ENCODE measurements around the gene PRKN. TPM values are rescaled to one million over a fixed set of nuclear protein-coding genes. Genes with fewer than 3 reads are reported as not detected.
A peak's percentile ranks its signal among the peaks of the same experiment; 100 is the strongest.
"Not testable (repeated sequence)": the region's sequence is repeated elsewhere in the genome, so short reads cannot be mapped to it uniquely, and the experiment has no call there.

Gene PRKN
- polyA plus RNA-seq, 6 donors from 2014 or later, result 1.4 to 9.3 (median 3.6) TPM

DNA sequence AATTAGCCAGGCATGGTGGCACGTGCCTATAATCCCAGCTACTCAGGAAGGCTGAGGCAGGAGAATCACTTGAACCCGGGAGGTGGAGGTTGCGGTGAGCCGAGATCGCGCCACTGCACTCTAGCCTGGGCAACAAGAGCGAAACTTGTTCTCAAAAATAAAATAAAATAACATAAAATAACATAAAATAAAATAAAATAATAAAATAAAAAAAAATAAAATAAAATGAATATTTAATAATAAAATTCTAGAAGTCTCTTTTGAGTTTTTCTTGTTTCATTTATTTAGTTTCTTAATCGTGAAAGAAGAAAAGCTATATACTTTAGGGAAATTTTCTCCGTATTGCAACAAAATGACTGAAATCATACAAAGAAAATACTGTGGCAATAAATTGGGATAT is 841.0 kb downstream of the PRKN start:
- not testable (repeated sequence) for H3K27me3 Mint-ChIP-seq; H3K36me3 Mint-ChIP-seq; DNase-seq; H3K9me3 Mint-ChIP-seq; H3K4me3 Mint-ChIP-seq; H3K4me1 Mint-ChIP-seq; H3K27ac Mint-ChIP-seq; ATAC-seq (ENCODE audit: low read depth in 2 of 2)

DNA sequence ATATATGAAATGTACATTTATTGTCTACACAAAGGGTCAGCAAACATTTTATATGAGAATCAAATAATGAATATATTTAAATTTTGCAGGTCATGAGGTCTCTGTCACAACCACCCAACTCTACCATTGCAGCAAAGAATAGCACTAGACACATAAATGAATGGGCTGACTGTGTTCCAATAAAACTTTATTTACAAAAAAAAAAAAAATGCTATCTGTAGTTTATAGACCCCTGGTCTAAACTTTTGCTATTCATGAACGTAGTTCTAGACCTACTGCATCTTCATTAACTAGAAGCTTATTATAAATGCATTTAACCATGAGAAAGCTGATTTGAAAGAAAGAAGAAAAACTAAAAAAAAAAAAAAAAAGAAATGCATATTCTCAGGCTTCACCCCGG is 842.8 kb downstream of the PRKN start:
- no peaks in the 10 kb centered on the region for H3K4me1 Mint-ChIP-seq

DNA sequence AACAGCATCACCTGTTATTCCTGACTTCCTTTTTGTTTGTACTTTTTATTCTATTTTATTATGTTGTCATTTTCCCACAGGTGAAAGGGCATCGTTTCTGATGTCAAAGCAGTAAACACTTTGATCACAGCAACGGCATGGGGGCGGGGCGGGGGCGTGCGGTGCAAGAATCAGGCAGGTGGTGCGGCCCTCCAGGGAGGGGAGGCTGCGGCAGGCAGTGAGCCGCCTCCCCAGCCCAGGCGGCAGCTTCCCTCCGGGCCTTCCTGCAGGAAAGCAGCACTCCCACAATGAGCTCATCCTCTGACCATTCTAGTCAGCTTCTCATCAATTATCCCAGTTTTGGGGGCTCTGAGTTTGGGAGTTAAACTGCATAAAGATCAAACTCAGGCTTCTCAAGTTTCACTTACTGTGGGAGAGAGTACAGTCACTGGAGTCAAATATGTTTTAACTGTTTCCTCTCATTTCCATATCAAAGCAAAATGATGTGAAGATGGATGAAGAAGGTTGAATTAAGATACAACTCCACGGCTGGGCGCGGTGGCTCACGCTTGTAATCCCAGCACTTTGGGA is 845.3 kb downstream of the PRKN start:
- H3K36me3 Mint-ChIP-seq, result no peaks in the 10 kb centered on the region
- no peaks in the 10 kb centered on the region for H3K27me3 Mint-ChIP-seq
- no peak overlapping the region for H3K4me3 Mint-ChIP-seq
- peaks cover 0 to 4% (median 0%) of the 10 kb centered on the region in 7 donors for H3K9me3 Mint-ChIP-seq
- no peaks in the 10 kb centered on the region for H3K4me1 Mint-ChIP-seq
- H3K27ac Mint-ChIP-seq, result no peak overlapping the region
- ATAC-seq (ENCODE audit: low read depth in 2 of 2) (no peak), DNase-seq (no peak)

More for the DNA sequence above, 842.8 kb downstream of the PRKN start:
- DNase-seq (no peak), ATAC-seq (ENCODE audit: low read depth in 2 of 2) (no peak)
- Mint-ChIP-seq H3K9me3 (peaks cover 0 to 4% (median 0%) of the 10 kb centered on the region in 7 donors), H3K27me3 (no peaks in the 10 kb centered on the region), H3K27ac (no peak overlapping the region), H3K36me3 (no peaks in the 10 kb centered on the region), H3K4me3 (no peak overlapping the region)

DNA sequence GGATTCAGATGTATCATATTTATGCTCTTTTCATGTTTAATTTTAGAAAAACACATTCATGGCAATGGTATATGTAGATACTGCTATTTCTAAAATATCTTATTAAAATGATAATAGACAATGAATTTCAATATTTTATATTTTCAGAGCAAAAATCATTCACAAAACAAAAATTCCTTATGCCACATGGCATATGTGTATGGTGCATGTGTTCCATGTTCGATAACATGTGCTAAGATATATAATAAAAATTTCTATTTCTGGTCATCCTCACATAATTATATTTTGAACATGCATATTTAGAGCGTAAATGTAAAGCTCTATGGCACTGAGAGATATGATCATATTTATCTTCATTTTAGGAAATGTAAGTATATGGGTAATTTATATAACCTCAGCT is 847.5 kb downstream of the PRKN start:
- no peak overlapping the region for H3K4me3 Mint-ChIP-seq
- no peaks in the 10 kb centered on the region for H3K27me3 Mint-ChIP-seq
- H3K4me1 Mint-ChIP-seq, result no peaks in the 10 kb centered on the region
- DNase-seq (no peak), ATAC-seq (ENCODE audit: low read depth in 2 of 2) (no peak)
- no peaks in the 10 kb centered on the region for H3K36me3 Mint-ChIP-seq
- peaks cover 0 to 5% (median 1%) of the 10 kb centered on the region in 7 donors for H3K9me3 Mint-ChIP-seq
- no peak overlapping the region for H3K27ac Mint-ChIP-seq

DNA sequence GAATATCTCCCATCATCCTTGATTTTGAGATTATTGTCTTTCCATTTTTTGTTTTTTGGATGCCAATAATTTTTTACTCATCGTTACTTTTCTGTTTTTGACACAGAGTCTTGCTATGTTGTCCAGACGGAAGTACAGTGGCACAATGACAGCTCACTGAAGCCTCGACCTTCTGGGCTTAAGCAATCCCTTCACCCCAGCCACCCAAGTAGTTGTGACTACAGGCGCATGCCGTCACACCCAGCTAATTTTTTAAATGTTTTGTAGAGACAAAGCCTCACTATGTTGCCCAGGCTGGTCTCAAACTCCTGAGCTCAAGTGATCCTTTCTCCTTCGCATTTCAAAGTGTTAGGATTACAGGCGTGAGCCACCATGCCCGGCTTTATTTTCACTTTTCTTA is 851.3 kb downstream of the PRKN start:
- H3K4me1 Mint-ChIP-seq, result no peaks in the 10 kb centered on the region
- H3K36me3 Mint-ChIP-seq, result no peaks in the 10 kb centered on the region
- no peak overlapping the region for H3K4me3 Mint-ChIP-seq
- peaks cover 0 to 9% (median 3%) of the 10 kb centered on the region in 7 donors for H3K9me3 Mint-ChIP-seq
- no peak for DNase-seq
- H3K27ac Mint-ChIP-seq, result peak overlapping the region in 1 of 6 donors; percentile 9
- no peaks in the 10 kb centered on the region for H3K27me3 Mint-ChIP-seq
- ATAC-seq (ENCODE audit: low read depth in 2 of 2), result no peak

DNA sequence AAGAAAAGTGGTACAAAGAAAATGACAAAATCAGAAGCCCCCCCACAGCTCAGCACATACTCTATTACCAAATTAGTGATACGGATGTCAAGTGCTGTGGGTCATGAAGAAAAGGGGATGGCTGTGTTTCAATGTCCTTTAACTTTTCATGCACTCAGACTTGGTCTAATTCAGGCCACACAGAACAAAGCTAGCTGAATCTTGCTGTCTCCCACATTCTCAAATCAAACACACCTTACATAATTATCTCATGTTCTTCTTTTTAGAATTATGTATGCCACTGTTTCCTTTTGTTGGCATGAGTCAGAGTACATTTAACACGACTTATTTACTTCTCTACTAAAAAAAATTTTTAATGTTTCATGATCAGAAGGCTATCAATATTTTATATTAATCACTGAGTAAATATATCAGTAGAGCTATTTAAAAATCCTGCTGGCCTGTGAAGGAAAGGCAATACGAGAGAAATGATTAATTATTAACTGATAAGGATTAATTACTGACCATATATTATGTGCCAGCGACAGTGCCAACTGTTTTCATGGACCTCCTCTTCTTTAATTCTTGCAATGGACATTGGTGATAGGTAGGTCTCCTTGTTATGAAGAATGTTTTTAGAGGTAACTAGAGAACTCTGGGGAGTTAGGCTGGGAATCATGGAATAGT is 857.2 kb downstream of the PRKN start:
- Mint-ChIP-seq H3K9me3 (peaks cover 0 to 9% (median 0%) of the 10 kb centered on the region in 7 donors), H3K27me3 (no peaks in the 10 kb centered on the region), H3K4me1 (no peaks in the 10 kb centered on the region), H3K27ac (no peak overlapping the region), H3K36me3 (no peaks in the 10 kb centered on the region), H3K4me3 (no peak overlapping the region)
- DNase-seq (no peak), ATAC-seq (ENCODE audit: low read depth in 2 of 2) (no peak)

DNA sequence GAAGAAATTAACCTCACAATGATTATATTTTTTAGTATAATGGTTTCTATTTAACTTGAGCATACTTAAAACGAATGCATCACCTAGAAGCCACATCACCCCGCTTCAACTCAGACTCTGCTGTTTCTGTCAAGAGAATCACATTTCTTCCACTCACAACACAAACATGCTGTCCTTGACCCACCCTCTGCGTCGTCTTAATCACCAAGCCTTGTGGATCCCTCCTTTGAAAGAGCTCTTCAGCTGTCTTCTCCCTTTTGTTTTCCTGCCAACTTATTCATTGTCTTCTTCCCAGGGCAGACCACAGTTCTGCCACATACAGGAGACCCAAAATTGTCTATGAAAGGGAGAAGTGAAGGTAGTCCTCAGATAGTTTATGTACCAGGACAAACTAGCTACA is 858.1 kb downstream of the PRKN start:
- ATAC-seq (ENCODE audit: low read depth in 2 of 2), result no peak
- Mint-ChIP-seq H3K27me3 (no peaks in the 10 kb centered on the region), H3K4me1 (no peaks in the 10 kb centered on the region), H3K9me3 (peaks cover 0 to 9% (median 0%) of the 10 kb centered on the region in 7 donors), H3K27ac (no peak overlapping the region), H3K36me3 (no peaks in the 10 kb centered on the region), H3K4me3 (no peak overlapping the region)
- DNase-seq, result no peak

DNA sequence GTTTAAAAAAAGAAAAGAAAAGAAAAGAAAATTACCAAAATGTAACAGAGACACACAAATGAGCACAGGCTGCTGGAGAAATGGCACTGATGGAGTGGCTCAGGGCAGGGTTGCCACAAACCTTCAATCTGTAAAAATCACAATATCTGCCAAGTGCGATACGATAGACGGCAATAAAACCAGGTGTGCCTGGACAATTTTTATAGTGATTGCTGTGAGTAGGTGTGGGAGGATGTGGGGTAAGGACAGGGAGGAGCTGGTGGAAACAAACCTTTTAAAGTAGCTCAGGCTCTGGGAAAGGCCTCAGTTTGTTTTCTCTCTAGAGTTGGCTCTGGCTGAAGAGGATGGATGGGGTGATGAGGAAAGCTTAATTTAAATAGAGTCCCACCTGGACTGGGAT is 861.0 kb downstream of the PRKN start:
- DNase-seq (no peak), ATAC-seq (ENCODE audit: low read depth in 2 of 2) (no peak)
- Mint-ChIP-seq H3K4me3 (no peak overlapping the region), H3K36me3 (no peaks in the 10 kb centered on the region), H3K9me3 (peaks cover 0 to 6% (median 4%) of the 10 kb centered on the region in 7 donors), H3K4me1 (no peaks in the 10 kb centered on the region), H3K27ac (no peak overlapping the region), H3K27me3 (no peaks in the 10 kb centered on the region)

DNA sequence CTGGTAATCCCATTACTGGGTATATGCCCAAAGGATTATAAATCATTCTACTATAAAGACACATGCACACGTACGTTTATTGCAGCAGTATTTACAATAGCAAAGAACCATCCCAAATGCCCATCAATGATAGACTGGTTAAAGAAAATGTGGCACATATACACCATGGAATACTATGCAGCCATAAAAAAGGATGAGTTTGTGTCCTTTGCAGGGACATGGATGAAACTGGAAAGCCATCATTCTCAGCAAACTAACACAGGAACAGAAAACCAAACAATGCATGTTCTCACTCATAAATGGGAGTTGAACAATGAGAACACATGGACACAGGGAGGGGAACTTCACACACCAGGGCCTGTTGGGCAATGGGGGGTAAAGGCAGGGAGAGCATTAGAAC is 866.5 kb downstream of the PRKN start:
- ATAC-seq (ENCODE audit: low read depth in 2 of 2); H3K4me1 Mint-ChIP-seq; H3K27me3 Mint-ChIP-seq; H3K4me3 Mint-ChIP-seq; DNase-seq; H3K36me3 Mint-ChIP-seq; H3K27ac Mint-ChIP-seq: not testable (repeated sequence)
- peaks cover 0 to 15% (median 8%) of the 10 kb centered on the region in 7 donors for H3K9me3 Mint-ChIP-seq

DNA sequence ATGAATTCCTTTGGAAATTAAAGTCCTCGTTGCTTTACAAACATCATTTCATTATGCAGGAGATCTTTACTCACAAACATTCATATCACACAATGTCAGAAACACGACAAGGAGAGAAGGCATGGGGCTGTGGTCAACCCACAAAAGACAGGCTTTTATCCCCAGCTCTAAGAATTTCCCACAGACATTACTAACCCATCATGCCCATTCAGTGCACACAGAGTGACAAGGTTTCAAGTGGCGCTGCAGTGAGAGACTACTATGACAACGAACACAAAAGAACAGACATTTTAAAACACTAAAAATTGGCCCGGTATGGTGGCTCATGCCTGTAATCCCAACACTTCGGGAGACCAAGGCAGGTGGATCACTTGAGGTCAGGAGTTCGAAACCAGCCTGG is 873.9 kb downstream of the PRKN start:
- Mint-ChIP-seq H3K9me3 (peaks cover 0 to 4% (median 1%) of the 10 kb centered on the region in 7 donors), H3K27me3 (no peaks in the 10 kb centered on the region), H3K27ac (no peak overlapping the region), H3K4me1 (no peaks in the 10 kb centered on the region), H3K4me3 (no peak overlapping the region), H3K36me3 (no peaks in the 10 kb centered on the region)
- ATAC-seq (ENCODE audit: low read depth in 2 of 2) (no peak), DNase-seq (no peak)

DNA sequence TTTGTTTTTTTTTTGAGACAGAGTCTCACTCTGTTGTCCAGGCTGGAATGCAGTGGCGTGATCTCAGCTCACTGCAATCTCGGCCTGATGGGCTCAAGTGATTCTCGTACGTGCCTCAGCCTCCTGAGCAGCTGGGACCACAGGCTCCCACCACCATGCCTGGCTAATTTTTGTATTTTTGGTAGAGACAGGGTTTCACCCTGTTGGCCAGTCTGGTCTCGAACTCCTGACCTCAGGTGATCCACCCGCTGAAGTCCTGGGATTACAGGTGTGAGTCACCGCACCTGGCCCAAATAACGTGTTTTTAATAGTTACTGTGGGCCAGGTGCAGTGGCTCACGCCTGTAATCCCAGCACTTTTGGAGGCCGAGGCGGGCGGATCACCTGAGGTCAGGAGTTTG is 876.1 kb downstream of the PRKN start:
- H3K4me3 Mint-ChIP-seq; H3K36me3 Mint-ChIP-seq; DNase-seq; H3K27me3 Mint-ChIP-seq; ATAC-seq (ENCODE audit: low read depth in 2 of 2); H3K9me3 Mint-ChIP-seq; H3K4me1 Mint-ChIP-seq; H3K27ac Mint-ChIP-seq: not testable (repeated sequence)

DNA sequence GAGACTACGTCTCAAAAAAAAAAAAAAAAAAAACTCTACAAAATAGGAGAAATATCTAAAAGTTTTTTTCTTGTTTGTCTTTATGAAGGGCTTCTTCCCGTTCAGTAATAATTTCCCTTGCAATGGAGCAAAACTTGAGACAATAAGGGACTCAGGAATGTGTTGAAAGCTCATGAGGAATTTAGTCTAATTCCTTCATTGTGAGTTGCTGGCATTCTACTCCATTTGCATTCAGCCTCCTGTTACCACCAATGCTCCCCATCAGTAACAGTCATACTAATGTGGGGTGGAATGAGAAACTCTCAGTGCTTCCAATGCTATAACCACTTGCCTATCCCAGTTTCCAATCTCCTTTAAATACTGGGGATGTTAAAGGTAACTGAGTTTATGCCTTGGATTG is 877.0 kb downstream of the PRKN start:
- Mint-ChIP-seq H3K4me1 (no peaks in the 10 kb centered on the region), H3K27me3 (no peaks in the 10 kb centered on the region), H3K27ac (no peak overlapping the region), H3K36me3 (no peaks in the 10 kb centered on the region), H3K4me3 (no peak overlapping the region), H3K9me3 (peaks cover 0 to 4% (median 0%) of the 10 kb centered on the region in 7 donors)
- ATAC-seq (ENCODE audit: low read depth in 2 of 2) (no peak), DNase-seq (no peak)

DNA sequence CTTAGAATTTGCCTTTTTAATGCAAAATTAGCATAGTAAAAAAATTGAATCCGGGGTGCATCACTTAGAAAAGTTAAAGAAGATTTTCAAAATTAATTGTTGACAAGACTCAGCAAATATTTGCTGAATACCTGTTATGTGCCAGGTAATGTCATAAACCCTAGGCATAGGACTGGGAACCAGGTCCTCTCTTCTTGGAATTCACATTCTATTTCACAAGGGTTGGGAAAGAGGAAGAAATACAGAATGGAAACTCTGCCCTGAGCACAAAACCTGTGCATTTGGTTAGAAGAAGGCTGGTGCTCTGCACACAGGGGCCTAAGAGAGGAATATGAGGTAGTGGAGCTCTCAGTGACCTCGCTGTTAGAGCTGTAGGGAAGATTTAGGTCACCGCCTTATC is 879.9 kb downstream of the PRKN start:
- DNase-seq (no peak), ATAC-seq (ENCODE audit: low read depth in 2 of 2) (no peak)
- no peak overlapping the region for H3K4me3 Mint-ChIP-seq
- peaks cover 0 to 4% (median 0%) of the 10 kb centered on the region in 7 donors for H3K9me3 Mint-ChIP-seq
- no peaks in the 10 kb centered on the region for H3K36me3 Mint-ChIP-seq
- H3K4me1 Mint-ChIP-seq, result no peaks in the 10 kb centered on the region
- no peaks in the 10 kb centered on the region for H3K27me3 Mint-ChIP-seq
- no peak overlapping the region for H3K27ac Mint-ChIP-seq

DNA sequence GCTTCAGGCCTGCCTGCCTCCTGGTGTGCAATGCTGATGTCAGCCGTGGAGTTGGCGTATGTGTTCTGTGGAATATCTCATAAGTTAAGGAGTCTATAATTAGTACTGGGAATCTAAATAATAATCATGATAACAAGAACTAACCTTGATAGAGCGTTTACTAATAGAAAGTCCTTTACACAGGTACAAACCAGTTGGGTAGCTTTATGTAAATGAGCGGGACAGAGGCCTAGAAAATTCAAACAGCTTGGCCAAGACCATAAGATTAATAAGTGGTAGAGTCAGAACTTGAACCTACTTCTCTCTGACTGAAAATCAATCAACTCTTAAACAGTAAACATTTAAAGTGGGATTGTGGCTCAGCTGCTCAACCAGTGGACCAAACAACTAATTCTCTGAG is 882.8 kb downstream of the PRKN start:
- ATAC-seq (ENCODE audit: low read depth in 2 of 2), result no peak
- H3K27ac Mint-ChIP-seq, result no peak overlapping the region
- H3K36me3 Mint-ChIP-seq, result no peaks in the 10 kb centered on the region
- H3K9me3 Mint-ChIP-seq, result no peaks in the 10 kb centered on the region
- DNase-seq, result no peak
- no peak overlapping the region for H3K4me3 Mint-ChIP-seq
- no peaks in the 10 kb centered on the region for H3K27me3 Mint-ChIP-seq
- no peaks in the 10 kb centered on the region for H3K4me1 Mint-ChIP-seq

Measured in naive B cell (primary cell).